NCI-H128 (cell line): ENCODE measurements around the gene HMGCR.
"Not testable (repeated sequence)": the region's sequence is repeated elsewhere in the genome, so short reads cannot be mapped to it uniquely, and the experiment has no call there.

Experiments used
- DNase-seq: peaks from one replicate; lab custom pipeline; 2025; ENCODE audit not compliant: unreplicated experiment; lab: John Stamatoyannopoulos, UW

Gene HMGCR

DNA sequence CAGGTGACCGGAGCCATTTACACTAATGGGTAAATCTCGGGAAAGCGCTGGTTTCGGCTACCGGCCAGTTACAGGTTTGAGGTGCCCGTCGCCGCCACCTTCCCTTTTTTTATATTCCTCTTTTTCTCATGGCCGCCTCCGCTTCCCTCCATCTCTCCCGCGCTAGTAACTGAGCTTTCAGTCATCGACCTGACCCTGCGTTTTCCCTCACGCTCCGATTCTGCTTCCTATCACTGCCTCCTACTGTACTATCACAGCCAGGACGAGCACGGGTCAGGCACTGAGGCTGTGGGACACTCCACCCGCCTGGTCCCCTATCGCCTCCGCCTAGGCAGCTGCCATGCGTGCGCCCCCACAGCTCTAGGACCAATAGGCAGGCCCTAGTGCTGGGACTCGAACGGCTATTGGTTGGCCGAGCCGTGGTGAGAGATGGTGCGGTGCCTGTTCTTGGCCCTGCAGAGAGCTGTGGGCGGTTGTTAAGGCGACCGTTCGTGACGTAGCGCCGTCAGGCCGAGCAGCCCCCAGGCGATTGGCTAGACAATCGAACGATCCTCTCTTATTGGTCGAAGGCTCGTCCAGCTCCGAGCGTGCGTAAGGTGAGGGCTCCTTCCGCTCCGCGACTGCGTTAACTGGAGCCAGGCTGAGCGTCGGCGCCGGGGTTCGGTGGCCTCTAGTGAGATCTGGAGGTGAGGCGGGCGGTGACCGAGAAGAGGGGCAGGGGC is at the start of gene HMGCR:
Gene HMGCR (plus strand): TSS at position 606 of the 722 bp plus-strand sequence. CDS start 5,386 bp downstream, outside the sequence.
- DNase-seq, result peak; percentile 95

DNA sequence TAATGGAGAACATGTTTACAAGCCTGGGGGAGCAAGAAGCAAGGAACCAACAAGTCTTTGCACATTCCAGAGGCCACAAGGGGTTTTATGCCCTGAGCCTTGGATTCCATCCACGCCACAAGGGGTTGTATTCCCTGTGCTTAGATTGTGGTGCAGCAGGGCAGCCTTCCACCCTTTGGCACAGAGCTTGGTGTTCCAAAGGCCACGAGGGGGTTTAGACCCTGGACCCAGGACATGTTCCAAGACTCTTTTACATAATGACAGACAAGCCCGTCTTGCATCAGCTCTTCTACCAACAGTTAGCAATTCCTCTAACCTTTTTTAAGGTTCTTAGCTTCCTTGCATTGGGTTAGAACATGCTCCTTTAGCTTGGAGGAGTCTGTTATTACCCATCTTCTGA is 45.2 kb upstream of the HMGCR start:
- DNase-seq, result not testable (repeated sequence)

DNA sequence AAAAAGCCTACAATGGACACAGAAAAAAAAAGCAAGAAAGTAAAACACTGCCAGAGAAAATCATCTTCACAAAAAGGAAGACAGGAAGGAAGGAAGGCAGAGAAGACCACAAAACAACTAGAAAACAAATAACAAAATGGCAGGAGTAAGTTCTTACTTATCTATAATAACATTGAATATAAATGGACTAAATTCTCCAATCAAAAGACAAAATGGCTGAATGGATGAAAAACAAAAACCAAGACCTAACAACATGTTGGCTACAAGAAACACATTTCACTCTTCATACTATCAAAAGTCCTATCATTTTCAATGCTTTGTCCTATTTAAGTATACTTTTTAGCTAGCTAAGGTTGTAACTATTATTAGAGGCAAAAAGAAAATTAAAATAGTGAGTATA is 36.9 kb upstream of the HMGCR start:
- no peak for DNase-seq

DNA sequence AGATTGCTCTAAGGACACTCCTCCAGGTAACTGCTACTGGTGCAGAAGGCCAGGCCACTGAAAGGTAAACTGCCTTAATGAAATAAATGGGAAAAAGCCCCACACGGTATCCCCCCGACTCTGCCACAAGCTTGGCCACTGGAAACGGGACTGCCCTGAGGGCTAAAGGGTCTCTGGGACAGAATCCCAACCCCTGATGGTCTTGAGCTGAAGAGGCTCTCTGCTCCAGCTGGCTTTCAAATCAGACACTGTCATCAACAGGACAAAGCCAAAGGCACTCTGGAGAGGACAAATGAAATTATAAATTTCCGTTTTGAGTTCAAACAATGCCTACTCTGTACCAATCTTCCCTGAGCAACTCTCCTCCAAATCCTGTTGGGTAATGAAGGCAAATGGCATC is 33.6 kb upstream of the HMGCR start:
- DNase-seq, result no peak

DNA sequence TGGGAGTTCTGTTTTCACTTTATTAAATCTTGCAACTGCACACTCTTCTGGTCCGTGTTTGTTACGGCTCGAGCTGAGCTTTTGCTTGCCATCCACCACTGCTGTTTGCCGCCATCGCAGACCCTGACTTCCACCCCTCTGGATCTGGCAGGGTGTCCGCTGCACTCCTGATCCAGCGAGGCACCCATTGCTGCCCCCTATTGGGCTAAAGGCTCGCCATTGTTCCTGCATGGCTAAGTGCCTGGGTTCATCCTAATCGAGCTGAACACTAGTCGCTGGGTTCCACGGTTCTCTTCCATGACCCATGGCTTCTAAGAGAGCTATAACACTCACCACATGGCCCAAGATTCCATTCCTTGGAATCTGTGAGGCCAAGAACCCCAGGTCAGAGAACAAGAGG is 32.5 kb upstream of the HMGCR start:
- not testable (repeated sequence) for DNase-seq

DNA sequence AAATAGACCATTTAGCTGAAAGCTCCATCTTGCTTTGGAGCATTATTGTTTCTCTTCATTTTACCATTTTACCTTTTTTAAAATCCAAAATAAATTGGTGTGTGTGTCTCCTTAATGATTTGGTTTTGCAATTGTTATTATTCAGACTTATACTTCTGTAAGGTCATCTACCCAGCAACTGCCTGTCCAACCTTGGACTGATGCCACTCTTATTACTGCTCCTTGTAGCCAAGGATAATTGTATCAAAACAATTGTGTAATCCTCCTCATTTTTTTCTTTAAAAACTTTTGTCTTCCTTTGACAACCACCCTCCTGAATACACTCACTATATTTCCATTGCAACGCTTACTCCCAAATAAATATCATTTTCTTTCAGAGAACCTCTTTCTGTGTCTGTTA is 30.3 kb upstream of the HMGCR start:
- DNase-seq, result no peak

DNA sequence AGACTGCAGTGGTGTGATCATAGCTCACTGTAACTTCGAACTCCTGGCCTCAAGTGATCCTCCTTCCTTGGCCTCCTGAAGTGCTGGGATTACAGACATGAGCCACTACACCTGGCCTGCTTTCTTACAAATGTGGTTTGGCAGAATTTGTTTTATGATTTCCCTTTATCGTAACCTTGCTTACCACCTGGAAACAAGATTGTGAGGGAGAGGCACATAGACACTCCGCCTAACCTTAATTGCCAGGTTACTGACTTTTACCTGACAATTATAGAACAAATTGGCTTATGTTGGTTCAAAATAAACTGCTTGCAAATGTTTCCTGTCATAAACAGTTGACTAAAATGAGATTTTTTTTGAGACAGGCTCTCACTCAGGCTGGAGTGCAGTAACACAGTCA is 26.8 kb upstream of the HMGCR start:
- DNase-seq, result no peak

DNA sequence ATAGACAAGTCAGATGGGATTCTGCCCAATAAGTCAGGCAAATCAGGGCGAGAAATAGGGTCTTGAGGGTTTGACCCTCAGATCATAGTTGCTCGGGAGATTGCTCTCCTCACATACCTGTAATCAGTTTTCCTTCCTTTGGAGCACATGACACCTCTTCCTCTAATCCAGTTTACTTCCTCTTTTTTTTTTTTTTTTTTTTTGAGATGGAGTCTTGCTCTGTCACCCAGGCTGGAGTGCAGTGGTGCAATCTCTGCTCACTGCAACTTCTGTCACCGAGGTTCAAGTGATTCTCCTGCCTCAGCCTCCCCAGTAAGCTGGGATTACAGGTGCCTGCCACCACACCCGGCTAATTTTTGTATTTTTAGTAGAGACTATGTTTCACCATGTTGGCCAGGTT is 17.9 kb upstream of the HMGCR start:
- DNase-seq, result not testable (repeated sequence)

DNA sequence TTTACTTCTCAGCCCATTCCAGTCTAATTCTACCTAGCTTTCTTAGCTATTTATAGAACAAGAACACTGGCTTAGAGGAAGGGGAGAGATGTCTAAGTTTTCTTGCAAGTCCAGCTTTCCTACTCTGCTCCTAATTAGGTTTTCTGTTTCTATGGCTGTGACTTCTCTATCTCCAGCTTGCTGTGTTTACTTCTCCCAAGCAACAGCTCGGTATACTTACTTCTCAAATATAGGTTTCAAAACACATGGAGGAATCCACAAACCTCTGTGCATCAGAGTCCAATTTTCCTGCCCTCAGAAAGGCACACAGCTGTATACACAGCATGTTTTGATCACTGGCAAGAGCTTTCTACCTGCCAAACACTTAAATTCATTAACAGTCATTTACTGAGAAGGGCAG is 17.4 kb upstream of the HMGCR start:
- DNase-seq, result no peak

DNA sequence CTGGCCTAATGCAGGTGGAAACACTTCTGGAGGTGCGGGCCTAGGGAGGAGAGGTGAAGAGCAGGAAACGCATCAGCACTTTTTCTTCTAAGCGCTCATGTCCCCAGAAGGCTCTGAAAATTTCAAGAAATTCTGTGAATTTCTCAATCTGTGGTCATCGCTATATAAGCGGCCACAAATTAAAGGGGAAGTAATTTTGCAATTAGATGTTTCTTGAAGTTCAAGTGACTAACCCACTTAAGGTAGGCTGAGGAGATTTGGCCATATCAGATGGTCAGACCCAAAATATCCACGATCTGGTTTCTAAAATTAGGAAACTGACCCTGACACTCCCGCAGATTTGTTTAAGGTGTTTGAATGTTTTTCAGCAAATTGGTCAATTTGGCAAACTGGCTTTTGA is 16.6 kb upstream of the HMGCR start:
- no peak for DNase-seq

DNA sequence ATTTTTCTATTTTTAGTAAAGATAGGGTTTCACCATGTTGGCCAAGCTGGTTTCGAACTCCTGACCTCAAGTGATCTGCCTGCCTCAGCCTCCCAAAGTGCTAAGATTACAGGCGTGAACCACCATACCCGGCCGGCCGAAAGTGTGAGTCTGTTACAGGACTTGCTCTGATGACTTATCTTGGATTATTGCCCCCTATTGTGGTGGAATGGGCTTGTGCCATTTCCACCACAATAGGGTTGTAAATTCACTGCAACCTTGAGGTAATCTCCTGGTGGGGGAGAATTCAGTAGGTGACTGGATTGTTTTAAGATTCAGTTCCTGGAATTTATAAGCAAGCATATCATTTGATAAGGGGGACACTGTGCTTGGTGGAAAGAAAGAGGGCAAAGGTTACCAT is 15.0 kb upstream of the HMGCR start:
- DNase-seq, result no peak

DNA sequence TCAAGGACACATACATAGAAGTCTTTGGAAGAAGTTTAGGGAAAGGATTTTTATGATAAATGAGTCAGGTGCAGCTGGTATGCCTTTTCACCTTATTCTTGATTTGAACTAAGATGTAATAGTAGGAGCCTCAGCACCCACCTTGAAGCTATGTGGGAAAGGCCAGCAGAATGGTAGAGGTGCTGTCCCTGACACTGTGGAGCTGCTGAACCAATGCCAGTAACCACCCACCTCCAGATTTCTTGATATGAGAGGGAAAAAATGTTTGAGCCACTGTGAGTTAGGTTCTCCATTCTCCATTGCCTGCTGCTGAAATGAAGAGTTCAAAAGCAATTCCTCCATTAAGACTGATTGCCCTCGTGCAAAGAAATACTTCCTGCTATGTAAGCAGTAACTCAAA is 12.2 kb upstream of the HMGCR start:
- no peak for DNase-seq

DNA sequence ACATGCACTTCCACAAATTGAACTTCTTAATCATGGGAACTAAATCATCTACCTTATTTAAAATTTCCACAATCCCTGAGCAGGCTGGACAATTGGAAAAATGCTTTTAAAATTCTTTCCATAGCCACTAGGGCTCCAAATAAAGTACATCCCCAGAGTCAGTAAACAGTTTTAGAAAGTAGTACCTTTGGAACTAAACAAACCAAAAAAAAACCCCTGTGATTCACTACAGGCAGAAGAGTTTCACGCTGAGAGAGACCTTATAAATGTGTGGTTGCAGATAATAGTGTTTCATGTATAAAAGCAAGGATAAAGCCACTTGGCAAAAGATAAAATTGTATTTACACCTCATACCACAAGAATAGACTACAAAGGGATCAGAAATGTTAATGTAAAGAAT is 11.8 kb upstream of the HMGCR start:
- DNase-seq, result no peak

DNA sequence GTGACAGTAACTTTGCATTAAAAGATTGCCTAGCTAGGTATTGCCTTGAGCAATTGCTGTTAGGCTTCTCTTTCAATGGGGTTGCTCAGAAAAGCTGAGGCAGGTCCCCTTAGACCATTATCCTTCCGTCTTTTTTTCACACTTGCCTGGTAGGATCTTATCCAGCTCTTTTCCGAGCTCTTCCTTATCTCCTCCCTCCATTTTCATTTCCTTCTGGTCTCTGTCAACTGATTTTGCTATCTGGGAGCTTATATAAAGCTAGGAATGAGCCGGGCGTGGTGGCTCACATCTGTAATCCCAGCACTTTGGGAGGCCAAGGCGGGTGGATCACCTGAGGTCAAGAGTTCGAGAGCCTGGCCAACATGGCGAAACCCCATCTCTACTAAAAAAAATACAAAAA is 6.6 kb upstream of the HMGCR start:
- no peak for DNase-seq

DNA sequence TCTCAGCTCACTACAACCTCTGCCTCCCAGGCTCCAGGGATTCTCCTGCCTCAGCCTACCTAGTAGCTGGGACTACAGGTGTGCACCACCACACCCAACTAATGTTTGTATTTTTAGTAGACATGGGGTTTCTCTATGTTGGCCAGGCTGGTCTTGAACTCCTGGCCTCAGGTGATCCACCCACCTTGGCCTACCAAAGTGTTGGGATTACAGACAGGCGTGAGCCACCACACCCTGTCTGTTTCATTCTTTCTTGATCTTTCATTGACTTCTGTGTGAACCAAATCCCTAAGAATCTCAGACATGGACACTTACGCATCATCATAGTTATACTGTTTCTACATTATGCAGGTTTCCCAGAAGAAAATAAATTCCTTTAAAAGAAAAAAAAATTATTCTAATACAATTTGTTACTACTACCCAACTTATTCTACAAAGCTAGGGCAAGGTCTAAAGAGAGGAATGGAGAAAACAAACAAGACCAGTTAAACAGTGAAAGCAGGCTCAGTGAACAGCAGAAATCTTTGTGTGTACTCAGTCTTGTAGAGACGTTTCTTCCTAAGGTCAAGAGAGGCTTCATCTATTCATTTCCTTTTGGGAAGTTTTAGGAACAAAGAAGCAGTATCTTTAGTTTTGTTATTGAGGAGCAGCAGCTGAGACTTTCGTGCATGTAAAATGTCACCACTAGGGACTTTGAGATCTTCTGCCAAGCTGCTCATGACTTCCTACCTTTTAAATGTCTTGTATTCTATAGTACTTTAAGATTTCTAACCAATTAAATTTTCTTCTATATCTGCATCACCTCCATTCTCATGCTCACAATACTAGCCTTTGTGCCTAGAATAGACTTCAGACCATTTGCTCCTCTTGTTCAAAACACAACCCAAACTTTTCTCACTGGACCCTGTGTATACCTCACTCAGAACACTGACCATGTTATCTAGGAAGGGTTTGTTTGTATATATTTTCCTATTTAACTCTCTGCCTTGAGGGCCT is 5.6 kb upstream of the HMGCR start:
- DNase-seq, result no peak

DNA sequence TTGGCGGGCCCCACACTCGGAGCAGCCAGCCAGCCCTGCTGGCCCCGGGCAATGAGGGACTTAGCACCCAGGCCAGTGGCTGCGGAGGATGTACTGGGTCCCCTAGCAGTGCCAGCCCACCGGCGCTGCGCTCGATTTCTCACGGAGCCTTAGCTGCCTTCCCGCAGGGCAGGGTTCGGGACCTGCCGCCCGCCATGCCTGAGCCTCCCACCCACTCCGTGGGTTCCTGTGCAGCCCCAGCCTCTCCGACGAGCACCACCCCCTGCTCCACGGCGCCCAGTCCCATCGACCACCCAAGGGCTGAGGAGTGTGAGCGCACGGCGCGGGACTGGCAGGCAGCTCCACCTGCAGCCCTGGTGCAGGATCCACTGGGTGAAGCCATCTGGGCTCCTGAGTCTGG is 3.3 kb upstream of the HMGCR start:
- DNase-seq, result not testable (repeated sequence)

DNA sequence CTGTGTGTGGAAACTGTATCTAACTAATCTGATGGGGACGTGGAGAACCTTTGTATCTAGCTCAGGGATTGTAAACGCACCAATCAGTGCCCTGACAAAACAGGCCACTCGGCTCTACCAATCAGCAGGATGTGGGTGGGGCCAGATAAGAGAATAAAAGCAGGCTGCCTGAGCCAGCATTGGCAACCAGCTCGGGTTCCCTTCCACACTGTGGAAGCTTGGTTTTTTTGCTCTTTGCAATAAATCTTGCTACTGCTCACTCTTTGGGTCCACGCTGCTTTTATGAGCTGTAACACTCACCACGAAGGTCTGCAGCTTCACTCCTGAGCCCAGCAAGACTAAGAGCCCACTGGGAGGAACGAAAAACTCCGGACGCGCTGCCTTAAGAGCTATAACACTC is 2.6 kb upstream of the HMGCR start:
- not testable (repeated sequence) for DNase-seq

DNA sequence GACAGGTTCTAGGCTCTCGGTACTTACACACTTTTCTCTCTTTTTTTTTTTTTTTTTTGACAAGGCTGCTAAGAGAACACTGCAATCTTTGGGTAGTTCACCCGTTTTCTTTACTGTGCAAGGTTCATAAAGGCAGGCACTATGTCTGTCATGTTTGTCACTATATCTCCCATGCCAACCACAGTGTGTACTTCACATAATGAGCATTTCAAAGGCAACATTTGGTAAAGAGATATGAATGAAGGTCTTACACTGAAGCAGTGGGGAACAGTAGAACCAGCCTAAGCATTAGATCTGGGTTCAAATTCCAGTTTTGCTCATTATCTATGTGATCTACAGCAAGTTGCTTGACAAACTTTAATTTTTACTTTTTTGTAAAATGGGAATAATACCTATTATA is 1.5 kb upstream of the HMGCR start:
- no peak for DNase-seq

DNA sequence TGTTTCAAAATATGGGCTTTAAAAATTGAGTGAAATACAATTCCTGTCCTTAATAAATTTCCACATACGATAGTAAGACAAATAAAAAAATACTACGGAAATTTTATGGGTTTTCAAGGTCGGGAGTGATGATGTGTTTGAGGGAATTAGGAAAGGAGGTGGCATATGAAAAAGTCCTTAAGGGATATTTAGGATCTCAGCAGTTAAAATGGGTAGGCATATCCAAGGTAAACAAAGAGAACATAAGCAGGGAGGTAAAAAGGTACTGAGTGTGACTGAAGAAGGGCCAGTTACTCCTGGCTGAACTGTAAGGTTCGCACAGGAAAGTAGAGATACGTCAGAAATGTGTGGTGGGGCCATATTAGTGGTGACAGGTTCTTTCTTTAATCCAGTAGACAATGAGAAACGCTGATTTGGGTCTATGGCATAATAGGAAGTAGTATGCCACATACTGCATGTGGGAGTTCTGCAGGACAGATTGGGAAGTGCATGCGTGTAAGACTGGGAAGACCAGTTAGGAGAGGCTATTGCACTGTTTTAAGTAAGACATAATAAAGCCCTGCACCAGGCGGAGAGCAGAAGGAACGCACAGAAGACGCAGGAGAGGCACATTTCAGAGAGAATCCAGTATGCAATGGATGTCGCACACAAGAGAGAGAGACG is 937 bp upstream of the HMGCR start:
- DNase-seq, result no peak

DNA sequence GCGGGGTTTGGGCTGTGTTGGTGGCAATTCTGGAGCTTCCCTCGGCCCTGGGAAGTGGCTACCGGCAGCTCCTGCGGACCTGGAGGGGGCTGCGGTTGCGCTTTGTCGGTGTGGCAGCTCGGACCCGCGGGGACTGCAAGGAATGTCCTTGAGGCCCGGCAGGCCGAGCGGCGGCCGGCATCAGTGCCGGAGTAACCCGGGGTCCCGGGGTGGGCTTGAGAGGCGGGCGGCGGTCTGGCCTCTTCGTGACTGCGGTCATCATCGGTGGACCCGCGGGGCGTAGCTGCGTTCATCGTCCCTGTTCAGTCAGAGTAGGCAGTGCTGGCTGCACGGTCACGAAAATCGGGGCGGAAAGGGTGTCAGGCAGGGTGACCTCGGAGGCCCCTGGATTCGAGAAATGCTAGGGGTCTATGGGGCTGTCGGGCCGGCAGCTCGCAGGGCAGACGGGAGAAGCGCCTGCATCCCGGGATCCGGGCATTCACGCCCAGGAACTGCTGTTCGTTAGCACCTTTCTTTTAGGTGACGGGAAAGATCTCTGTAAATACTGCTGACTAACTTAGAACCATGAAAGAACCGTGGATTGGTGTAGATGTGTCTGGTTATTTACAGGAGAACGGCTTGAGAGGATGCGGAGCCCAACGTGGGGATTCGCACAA is 474 bp downstream of the HMGCR start:
- no peak for DNase-seq

DNA sequence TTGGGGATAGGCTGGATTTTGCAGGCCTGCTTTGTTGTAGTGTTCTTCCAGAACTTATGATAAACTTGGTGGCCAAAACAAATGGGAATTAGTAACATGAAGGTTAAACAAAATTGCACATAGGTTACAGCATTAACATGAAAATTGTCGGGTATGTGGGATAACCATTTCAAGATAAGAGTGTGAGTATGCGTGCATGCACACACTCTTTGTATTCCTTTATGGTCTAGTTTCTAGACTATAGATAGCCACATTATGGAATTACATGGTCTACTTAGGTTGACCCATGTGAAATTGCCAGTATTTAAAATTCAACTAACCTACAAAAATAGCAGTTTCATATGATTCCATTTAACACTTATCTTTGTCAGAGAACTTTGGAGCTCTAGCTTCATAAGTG is 1.4 kb downstream of the HMGCR start:
- no peak for DNase-seq
